PFSK-1 (cell line): ENCODE measurements around the gene AADACL3.

ENCODE experiments used
- FOXP2 ChIP-seq: optimal IDR thresholded peaks from 2 replicates; pipeline ENCODE3; 2011; ENCODE audit warnings: borderline replicate concordance, control low read depth, inconsistent platforms; ENCODE audit not compliant: insufficient read depth; ENCODE audit errors: extremely low read length, extremely low read depth
- POLR2AphosphoS5 ChIP-seq: IDR thresholded peaks from 2 replicates; pipeline ENCODE4 v1.6.1; 2012; ENCODE audit warnings: low read depth, mild to moderate bottlenecking, control low read depth, low read length, moderate library complexity
- SIN3A ChIP-seq: IDR thresholded peaks from 2 replicates; pipeline ENCODE4 v1.6.1; 2012; ENCODE audit warnings: mild to moderate bottlenecking, low read length, moderate library complexity, borderline replicate concordance; ENCODE audit not compliant: insufficient read depth
- TAF1 ChIP-seq: IDR thresholded peaks from 2 replicates; pipeline ENCODE4 v1.6.1; 2012; ENCODE audit warnings: low read length, control low read depth, borderline replicate concordance; ENCODE audit not compliant: insufficient read depth
- TF ChIP-seq, protein P1 (sequence below), 2 experiments: IDR thresholded peaks; 2 replicates each; pipeline versions ENCODE4 v1.6.1 to v1.8.0; 2011 to 2012; ENCODE audit warnings: low read depth in 2 of 2, low read length in 2 of 2, control low read depth in 1 of 2, inconsistent platforms in 1 of 2, mild to moderate bottlenecking in 1 of 2, moderate library complexity in 1 of 2; ENCODE audit not compliant: insufficient read depth in 1 of 2

DNA sequence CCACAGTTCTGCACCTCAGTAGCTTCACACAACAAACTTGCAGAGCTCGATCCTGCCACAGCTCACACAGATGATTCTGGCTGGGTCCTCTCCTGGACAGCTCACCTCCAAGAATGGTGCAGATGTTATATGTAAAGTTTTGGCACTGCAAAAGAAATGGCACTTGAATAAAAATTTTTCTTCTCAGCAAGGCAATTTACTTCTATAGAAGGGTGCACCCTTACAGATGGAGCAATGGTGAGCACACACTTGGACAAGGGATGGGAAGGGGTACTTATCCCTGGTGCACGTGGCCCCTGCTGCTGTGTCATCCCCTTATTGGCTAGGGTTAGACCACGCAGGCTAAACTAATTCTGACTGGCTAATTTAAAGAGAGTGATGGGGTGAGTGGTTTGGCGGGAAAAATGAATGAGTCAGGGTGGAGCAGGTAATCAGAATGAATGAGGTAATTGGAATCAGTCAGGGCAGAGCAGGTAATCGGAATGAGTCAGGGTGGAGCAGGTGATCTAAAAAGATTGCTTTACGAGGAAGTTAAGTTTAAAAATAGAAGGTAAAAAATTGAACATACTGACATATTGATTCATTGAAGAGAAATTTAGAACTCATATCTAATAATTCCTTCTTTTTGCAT lies 12.0 kb upstream of the AADACL3 start:
- TF ChIP-seq POLR2AphosphoS5 = no peak
- no peak for TF ChIP-seq TAF1
- TF ChIP-seq, protein P1, sequence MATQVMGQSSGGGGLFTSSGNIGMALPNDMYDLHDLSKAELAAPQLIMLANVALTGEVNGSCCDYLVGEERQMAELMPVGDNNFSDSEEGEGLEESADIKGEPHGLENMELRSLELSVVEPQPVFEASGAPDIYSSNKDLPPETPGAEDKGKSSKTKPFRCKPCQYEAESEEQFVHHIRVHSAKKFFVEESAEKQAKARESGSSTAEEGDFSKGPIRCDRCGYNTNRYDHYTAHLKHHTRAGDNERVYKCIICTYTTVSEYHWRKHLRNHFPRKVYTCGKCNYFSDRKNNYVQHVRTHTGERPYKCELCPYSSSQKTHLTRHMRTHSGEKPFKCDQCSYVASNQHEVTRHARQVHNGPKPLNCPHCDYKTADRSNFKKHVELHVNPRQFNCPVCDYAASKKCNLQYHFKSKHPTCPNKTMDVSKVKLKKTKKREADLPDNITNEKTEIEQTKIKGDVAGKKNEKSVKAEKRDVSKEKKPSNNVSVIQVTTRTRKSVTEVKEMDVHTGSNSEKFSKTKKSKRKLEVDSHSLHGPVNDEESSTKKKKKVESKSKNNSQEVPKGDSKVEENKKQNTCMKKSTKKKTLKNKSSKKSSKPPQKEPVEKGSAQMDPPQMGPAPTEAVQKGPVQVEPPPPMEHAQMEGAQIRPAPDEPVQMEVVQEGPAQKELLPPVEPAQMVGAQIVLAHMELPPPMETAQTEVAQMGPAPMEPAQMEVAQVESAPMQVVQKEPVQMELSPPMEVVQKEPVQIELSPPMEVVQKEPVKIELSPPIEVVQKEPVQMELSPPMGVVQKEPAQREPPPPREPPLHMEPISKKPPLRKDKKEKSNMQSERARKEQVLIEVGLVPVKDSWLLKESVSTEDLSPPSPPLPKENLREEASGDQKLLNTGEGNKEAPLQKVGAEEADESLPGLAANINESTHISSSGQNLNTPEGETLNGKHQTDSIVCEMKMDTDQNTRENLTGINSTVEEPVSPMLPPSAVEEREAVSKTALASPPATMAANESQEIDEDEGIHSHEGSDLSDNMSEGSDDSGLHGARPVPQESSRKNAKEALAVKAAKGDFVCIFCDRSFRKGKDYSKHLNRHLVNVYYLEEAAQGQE (IDR thresholded peaks at IDR 0.05; ENCODE audit: insufficient read depth in 1 of 2, low read depth in 2 of 2, low read length in 2 of 2) = no peak
- no peak for TF ChIP-seq FOXP2
- TF ChIP-seq SIN3A = no peak
